AG04450 (cell line): ENCODE results near the gene UHRF2. TPM values are rescaled to one million over a fixed set of nuclear protein-coding genes. Genes with fewer than 3 reads are reported as not detected.

Source experiments
- CTCF ChIA-PET: fragments of 300-600, 350-600 bp; formaldehyde crosslinking; extraction: SDS; loops from one replicate; lab custom pipeline; 2022; ENCODE audit warnings: antibody characterized with exemption, inconsistent platforms; lab: Charles Lee
- POLR2A ChIA-PET: fragments of 350-600 bp; formaldehyde crosslinking; extraction: SDS; loops from one replicate; lab custom pipeline; 2021; ENCODE audit warnings: antibody characterized with exemption, inconsistent platforms; lab: Yijun Ruan, JAX
- DNase-seq: peaks from one replicate; pipeline ENCODE4 v3.0.0-alpha.2; 2011; ENCODE audit warnings: low read depth, low spot score
- H3K27ac ChIP-seq: one replicate; pipeline ENCODE4 v1.5.1; 2012; ENCODE audit warnings: low read depth, low read length, control low read depth
- H3K27me3 ChIP-seq: one replicate; pipeline ENCODE4 v1.6.0; 2012; ENCODE audit warnings: low read length; ENCODE audit not compliant: control insufficient read depth, insufficient read depth
- H3K4me3 ChIP-seq: 2 replicates; pipeline ENCODE4 v1.5.1; 2011; ENCODE audit warnings: mild to moderate bottlenecking, low read depth, low read length, control low read depth
- H3K9me3 ChIP-seq: 2 replicates; pipeline ENCODE4 v1.5.1; 2012; ENCODE audit warnings: low read length; ENCODE audit not compliant: control insufficient read depth, insufficient read depth
- CTCF ChIP-seq: IDR thresholded peaks from 2 replicates; pipeline ENCODE4 v1.5.1; 2011; ENCODE audit warnings: low read depth, low read length, control low read depth, inconsistent platforms
- polyA plus RNA-seq: library from polyadenylated mRNA; depleted of rRNA; stranded (reverse); fragments of >200 nt; gene quantifications from 2 replicates; pipeline ENCODE4 v1.2.3, GENCODE V29; 2011

UHRF2 gene
- polyA plus RNA-seq, 1 experiment = 56.0 TPM

GRCh38 chr9:6473151-6473550, 60.2 kb downstream of the UHRF2 start:
- H3K4me3 ChIP-seq = no peak overlapping the region
- H3K27me3 ChIP-seq = no peaks in the 10 kb centered on the region
- no peaks in the 10 kb centered on the region for H3K9me3 ChIP-seq
- no peak overlapping the region for H3K27ac ChIP-seq
- no peak for TF ChIP-seq CTCF
- CTCF ChIA-PET = no interaction called here
- DNase-seq = no peak
- POLR2A ChIA-PET = no interaction called here

GRCh38 chr9:6479959-6480358, 67.0 kb downstream of the UHRF2 start:
- H3K4me3 ChIP-seq = no peak overlapping the region
- no peaks in the 10 kb centered on the region for H3K9me3 ChIP-seq
- DNase-seq = no peak
- H3K27ac ChIP-seq = no peak overlapping the region
- no peak for TF ChIP-seq CTCF
- H3K27me3 ChIP-seq = no peaks in the 10 kb centered on the region
- ChIA-PET CTCF (interaction anchor here (0.7 to 2.6 kb wide), 3 partner anchors 9 to 187 kb away, joined by 3 to 8 read pairs (median 5); no protein-coding TSS in a partner anchor), POLR2A (interaction anchor here (0.7 kb wide), 1 partner anchor 9 kb away, joined by 8 read pairs; no protein-coding TSS in a partner anchor)

GRCh38 chr9:6484210-6484609, 71.2 kb downstream of the UHRF2 start:
- POLR2A ChIA-PET = no interaction called here
- no peak overlapping the region for H3K27ac ChIP-seq
- no peaks in the 10 kb centered on the region for H3K27me3 ChIP-seq
- DNase-seq = no peak
- no peak overlapping the region for H3K4me3 ChIP-seq
- CTCF ChIA-PET = no interaction called here
- TF ChIP-seq CTCF = no peak
- no peaks in the 10 kb centered on the region for H3K9me3 ChIP-seq

GRCh38 chr9:6488395-6488794, 75.4 kb downstream of the UHRF2 start:
- Histone ChIP-seq H3K4me3 (no peak overlapping the region), H3K27me3 (no peaks in the 10 kb centered on the region), H3K27ac (no peak overlapping the region), H3K9me3 (no peaks in the 10 kb centered on the region)
- ChIA-PET POLR2A (interaction anchor here (0.6 kb wide), 1 partner anchor 9 kb away, joined by 8 read pairs; no protein-coding TSS in a partner anchor), CTCF (interaction anchor here (0.6 to 1.7 kb wide), 7 partner anchors 21 to 166 kb away, joined by 3 to 5 read pairs (median 4); no protein-coding TSS in a partner anchor)
- TF ChIP-seq CTCF = no peak
- no peak for DNase-seq

- Histone ChIP-seq H3K27ac (no peak overlapping the region), H3K4me3 (no peak overlapping the region), H3K27me3 (no peaks in the 10 kb centered on the region), H3K9me3 (no peaks in the 10 kb centered on the region)
- ChIA-PET CTCF (interaction anchor here (0.6 kb wide), 1 partner anchor 22 kb away, joined by 3 read pairs; no protein-coding TSS in a partner anchor), POLR2A (no interaction called here)
- no peak for TF ChIP-seq CTCF
- no peak for DNase-seq
These were observed 76.1 kb downstream of the UHRF2 start for GRCh38 chr9:6489099-6489498.
